Smooth muscle cell (in vitro differentiated cells): ENCODE measurements around the gene ATF5. TPM values are rescaled to one million over a fixed set of nuclear protein-coding genes. Genes with fewer than 3 reads are reported as not detected.

Experiments used
- DNase-seq: peaks from one replicate; lab custom pipeline; 2025; ENCODE audit not compliant: unreplicated experiment; lab: John Stamatoyannopoulos, UW
- H2AFZ ChIP-seq: fragments of 200-600 bp; sonication (generic); 2 replicates; pipeline ENCODE4 v1.6.0; 2016; ENCODE audit warnings: antibody characterized with exemption, low read depth, mild to moderate bottlenecking
- H3F3A ChIP-seq: fragments of 200-600 bp; sonication (generic); 2 replicates; pipeline ENCODE4 v1.6.0; 2017; ENCODE audit warnings: antibody characterized with exemption, low read depth
- H3K27ac ChIP-seq: fragments of 200-600 bp; sonication (generic); 2 replicates; pipeline ENCODE4 v1.5.1; 2016; ENCODE audit warnings: low read depth, mild to moderate bottlenecking
- H3K27me3 ChIP-seq: fragments of 200-600 bp; sonication (generic); 2 replicates; pipeline ENCODE4 v1.6.1; 2016; ENCODE audit warnings: low read depth, mild to moderate bottlenecking
- H3K36me3 ChIP-seq: fragments of 200-600 bp; sonication (generic); 2 replicates; pipeline ENCODE4 v1.5.1; 2016; ENCODE audit warnings: low read depth
- H3K4me1 ChIP-seq: fragments of 200-600 bp; sonication (generic); 2 replicates; pipeline ENCODE4 v1.5.1; 2016; ENCODE audit warnings: low read depth
- H3K4me2 ChIP-seq: fragments of 200-600 bp; sonication (generic); 2 replicates; pipeline ENCODE4 v1.6.0; 2016; ENCODE audit warnings: mild to moderate bottlenecking
- H3K4me3 ChIP-seq: fragments of 200-600 bp; sonication (generic); 2 replicates; pipeline ENCODE4 v1.5.1; 2016; ENCODE audit warnings: mild to moderate bottlenecking
- H3K79me2 ChIP-seq: fragments of 200-600 bp; sonication (generic); 2 replicates; pipeline ENCODE4 v1.6.0; 2016; ENCODE audit warnings: low read depth, mild to moderate bottlenecking
- H3K9ac ChIP-seq: fragments of 200-600 bp; sonication (generic); 2 replicates; pipeline ENCODE4 v1.6.0; 2016; ENCODE audit warnings: low read depth
- H3K9me3 ChIP-seq: fragments of 200-600 bp; sonication (generic); replicated peaks from 2 replicates; pipeline ENCODE4 v1.5.1; 2016; ENCODE audit warnings: low read depth
- H4K20me1 ChIP-seq: fragments of 200-600 bp; sonication (generic); 2 replicates; pipeline ENCODE4 v1.6.0; 2016; ENCODE audit warnings: low read depth
- WGBS: methylation state at CpG from one replicate; pipeline ENCODE4 v1.1.7; 2016; ENCODE audit warnings: low lambda C conversion rate; 5-methylcytosine and 5-hydroxymethylcytosine counted together
- polyA plus RNA-seq: library from polyadenylated mRNA; unstranded; fragments of >200 nt; fragmentation: Nextera tagmentation; extraction: Ambion mirVana; gene quantifications from 2 replicates; pipeline ENCODE4 v1.2.1, GENCODE V29; 2016
- total RNA-seq: library from RNA; depleted of rRNA; stranded (reverse); fragments of >200 nt; gene quantifications from 2 replicates; pipeline ENCODE4 v1.2.3, GENCODE V29; 2014
- TF ChIP-seq, protein P1 (sequence below): fragments of 200-600 bp; sonication (generic); IDR thresholded peaks from 2 replicates; pipeline ENCODE4 v1.5.1; 2017; ENCODE audit warnings: borderline replicate concordance, mild to moderate bottlenecking, antibody characterized with exemption; ENCODE audit not compliant: insufficient read depth, poor library complexity, severe bottlenecking

Gene ATF5
- total and polyA plus RNA-seq, 2 experiments from 2014 or later, result 5.0 to 10.1 TPM

DNA sequence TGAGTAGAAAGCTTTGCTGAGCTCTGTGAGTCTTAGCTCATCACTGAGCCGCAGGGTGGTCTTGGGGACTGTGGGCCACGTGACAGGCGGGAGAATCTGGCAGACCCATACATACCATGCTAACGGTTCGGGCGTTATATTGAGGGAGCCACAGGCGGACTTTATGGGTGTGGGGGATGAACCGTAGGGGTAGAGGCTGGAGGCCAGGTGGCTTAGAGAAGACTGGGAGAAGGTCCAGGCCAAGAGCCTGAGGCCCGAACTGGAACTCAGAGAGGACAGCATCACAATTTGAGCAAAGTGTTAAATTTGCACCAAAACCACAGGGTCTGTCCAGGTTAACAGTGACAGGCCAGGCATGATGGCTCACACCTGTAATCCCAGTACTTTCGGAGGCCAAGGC, 15.3 kb upstream of the ATF5 start:
- no peak overlapping the region for H3K9ac ChIP-seq
- H2AFZ ChIP-seq, result no peak overlapping the region
- 98% methylated on average over 10 of the region's 10 CpGs for WGBS
- no peak overlapping the region for H3K27ac ChIP-seq
- peaks cover 5% of the 10 kb centered on the region for H3K79me2 ChIP-seq
- H3K27me3 ChIP-seq, result no peaks in the 10 kb centered on the region
- TF ChIP-seq, protein P1, sequence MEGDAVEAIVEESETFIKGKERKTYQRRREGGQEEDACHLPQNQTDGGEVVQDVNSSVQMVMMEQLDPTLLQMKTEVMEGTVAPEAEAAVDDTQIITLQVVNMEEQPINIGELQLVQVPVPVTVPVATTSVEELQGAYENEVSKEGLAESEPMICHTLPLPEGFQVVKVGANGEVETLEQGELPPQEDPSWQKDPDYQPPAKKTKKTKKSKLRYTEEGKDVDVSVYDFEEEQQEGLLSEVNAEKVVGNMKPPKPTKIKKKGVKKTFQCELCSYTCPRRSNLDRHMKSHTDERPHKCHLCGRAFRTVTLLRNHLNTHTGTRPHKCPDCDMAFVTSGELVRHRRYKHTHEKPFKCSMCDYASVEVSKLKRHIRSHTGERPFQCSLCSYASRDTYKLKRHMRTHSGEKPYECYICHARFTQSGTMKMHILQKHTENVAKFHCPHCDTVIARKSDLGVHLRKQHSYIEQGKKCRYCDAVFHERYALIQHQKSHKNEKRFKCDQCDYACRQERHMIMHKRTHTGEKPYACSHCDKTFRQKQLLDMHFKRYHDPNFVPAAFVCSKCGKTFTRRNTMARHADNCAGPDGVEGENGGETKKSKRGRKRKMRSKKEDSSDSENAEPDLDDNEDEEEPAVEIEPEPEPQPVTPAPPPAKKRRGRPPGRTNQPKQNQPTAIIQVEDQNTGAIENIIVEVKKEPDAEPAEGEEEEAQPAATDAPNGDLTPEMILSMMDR, result no peak
- no peak overlapping the region for H3K4me2 ChIP-seq
- H4K20me1 ChIP-seq, result peaks cover 49% of the 10 kb centered on the region
- no peaks in the 10 kb centered on the region for H3K9me3 ChIP-seq
- no peaks in the 10 kb centered on the region for H3K36me3 ChIP-seq
- H3F3A ChIP-seq, result no peaks in the 10 kb centered on the region
- no peaks in the 10 kb centered on the region for H3K4me1 ChIP-seq
- H3K4me3 ChIP-seq, result no peak overlapping the region
- no peak for DNase-seq

DNA sequence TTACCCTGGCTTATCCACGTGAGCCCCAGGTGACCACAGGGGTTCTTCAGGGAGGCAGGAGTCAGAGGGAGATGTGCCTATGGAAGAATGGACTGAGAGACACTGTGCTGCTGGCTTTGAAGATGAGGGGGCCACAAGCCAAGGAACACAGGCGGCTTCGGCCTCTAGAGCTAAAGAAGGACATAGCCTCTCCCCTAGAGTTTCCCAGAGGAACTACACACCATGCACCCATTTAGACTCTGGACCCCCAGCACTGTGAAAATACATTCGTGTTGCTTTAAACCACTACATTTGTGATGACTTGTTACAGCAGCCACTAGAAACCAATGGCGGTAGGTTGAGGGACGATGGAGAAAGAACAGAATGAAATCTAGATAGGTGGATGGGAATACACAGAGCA, 13.7 kb upstream of the ATF5 start:
- no peak overlapping the region for H2AFZ ChIP-seq
- H3K36me3 ChIP-seq, result no peaks in the 10 kb centered on the region
- peaks cover 15% of the 10 kb centered on the region for H3K79me2 ChIP-seq
- DNase-seq, result no peak
- H3K4me1 ChIP-seq, result no peaks in the 10 kb centered on the region
- TF ChIP-seq, protein P1, result no peak
- H3K27ac ChIP-seq, result no peak overlapping the region
- peaks cover 63% of the 10 kb centered on the region for H4K20me1 ChIP-seq
- no peaks in the 10 kb centered on the region for H3K27me3 ChIP-seq
- H3K9me3 ChIP-seq, result no peaks in the 10 kb centered on the region
- no peak overlapping the region for H3K4me3 ChIP-seq
- H3K4me2 ChIP-seq, result no peak overlapping the region
- 97% methylated on average over 6 of the region's 6 CpGs for WGBS
- no peaks in the 10 kb centered on the region for H3F3A ChIP-seq
- no peak overlapping the region for H3K9ac ChIP-seq

DNA sequence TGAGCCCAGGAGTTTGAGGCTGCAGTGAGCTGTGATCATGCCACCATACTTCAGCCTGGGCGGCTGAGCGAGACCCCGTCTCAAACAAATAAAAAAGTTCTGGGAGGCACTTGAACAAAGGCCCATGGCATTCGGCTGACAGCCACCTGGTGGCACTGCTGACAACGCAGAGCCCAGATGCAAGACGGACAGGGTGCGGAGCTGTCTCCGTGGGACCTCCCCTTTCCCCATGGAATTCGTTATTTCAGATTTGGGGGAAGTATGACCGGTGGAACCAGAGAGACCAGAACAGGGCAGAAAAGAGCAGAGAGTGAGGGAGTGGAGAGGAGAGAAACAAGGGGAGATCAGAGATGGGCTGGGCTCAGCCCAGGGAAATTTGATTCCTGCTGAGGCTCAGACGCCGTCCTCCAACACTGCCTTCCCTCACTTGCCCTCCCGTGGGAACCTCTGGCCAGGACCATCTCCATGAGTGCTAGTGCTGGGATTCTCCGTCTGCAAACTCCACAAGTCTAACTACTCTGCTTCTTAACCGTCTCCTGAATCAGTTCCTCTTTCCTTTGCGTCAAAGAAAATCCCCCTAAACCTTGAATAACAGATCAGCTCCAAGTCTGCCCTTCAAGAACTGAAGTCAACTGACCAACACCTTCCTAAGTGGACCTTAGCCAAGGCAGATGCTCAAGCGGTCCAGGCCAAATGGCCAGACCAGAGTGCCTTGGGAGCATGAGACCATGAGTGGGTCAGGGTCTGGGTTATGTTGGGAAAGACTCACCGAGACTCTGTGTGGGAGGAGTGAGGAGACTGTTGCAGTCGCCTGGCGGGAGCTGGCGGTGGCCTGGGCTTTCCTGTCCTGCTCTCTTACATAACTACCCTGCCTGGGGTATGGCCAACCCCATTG, 11.9 kb upstream of the ATF5 start:
- Histone ChIP-seq H4K20me1 (peaks cover 69% of the 10 kb centered on the region), H3K27me3 (no peaks in the 10 kb centered on the region), H3K9me3 (no peaks in the 10 kb centered on the region), H3F3A (no peaks in the 10 kb centered on the region), H3K36me3 (no peaks in the 10 kb centered on the region), H3K4me1 (no peaks in the 10 kb centered on the region), H3K4me2 (no peak overlapping the region), H3K27ac (no peak overlapping the region), H3K4me3 (no peak overlapping the region), H3K9ac (no peak overlapping the region), H2AFZ (no peak overlapping the region), H3K79me2 (peaks cover 27% of the 10 kb centered on the region)
- DNase-seq, result no peak
- WGBS, result 87% methylated on average over 20 of the region's 21 CpGs
- TF ChIP-seq, protein P1, result no peak

DNA sequence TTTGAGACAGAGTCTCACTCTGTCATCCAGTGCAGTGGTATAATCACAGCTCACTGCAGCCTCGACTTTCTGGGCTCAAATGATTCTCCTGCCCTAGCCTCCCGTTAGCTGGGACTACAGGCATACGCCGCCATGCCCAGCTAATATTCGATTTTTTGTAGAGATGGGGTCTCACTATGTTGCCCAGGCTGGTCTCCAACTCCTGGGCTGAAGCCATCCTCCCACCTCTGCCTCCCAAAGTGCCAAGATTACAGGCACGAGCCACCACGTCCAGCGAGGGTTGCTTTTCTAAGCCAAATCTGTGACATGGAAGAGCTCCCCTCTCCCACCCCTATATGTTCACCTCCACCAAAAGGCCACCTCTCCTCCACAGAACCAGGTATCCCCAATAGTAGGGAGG, 10.9 kb upstream of the ATF5 start:
- Histone ChIP-seq H3K9me3 (no peaks in the 10 kb centered on the region), H3K4me1 (no peaks in the 10 kb centered on the region), H3K9ac (no peak overlapping the region), H2AFZ (no peak overlapping the region), H3K4me3 (no peak overlapping the region), H3K4me2 (no peak overlapping the region), H3K27ac (no peak overlapping the region), H3K79me2 (peaks cover 28% of the 10 kb centered on the region), H4K20me1 (peaks cover 79% of the 10 kb centered on the region), H3K36me3 (no peaks in the 10 kb centered on the region), H3F3A (no peaks in the 10 kb centered on the region), H3K27me3 (no peaks in the 10 kb centered on the region)
- DNase-seq, result no peak
- WGBS, result 95% methylated on average over 8 of the region's 8 CpGs
- TF ChIP-seq, protein P1, result no peak
